IMR-90 (cell line): ENCODE results near the gene LSMEM2. TPM values are rescaled to one million over a fixed set of nuclear protein-coding genes. Genes with fewer than 3 reads are reported as not detected.

Experiments
- ATAC-seq: fragments of 200-7000 bp; cut with Tn5 transposase; 2 replicates; pipeline ENCODE4 v1.9.1; 2020; ENCODE audit warnings: low read depth, mild to moderate bottlenecking, moderate library complexity
- BruUV-seq: library from RNA; stranded (reverse); fragments of 400-500 nt; replicated peaks from 2 replicates; lab custom pipeline; 2021; lab: Mats Ljungman, UMichigan
- CTCF ChIA-PET: fragments of 300-600 bp; formaldehyde crosslinking; extraction: SDS; loops from one replicate; lab custom pipeline; 2021; ENCODE audit warnings: antibody characterized with exemption; lab: Yijun Ruan, JAX
- POLR2A ChIA-PET: fragments of 300-600 bp; sonication (Branson Sonifier 250); formaldehyde crosslinking; loops from one replicate; lab custom pipeline; 2022; ENCODE audit warnings: antibody characterized with exemption; ENCODE audit not compliant: unreplicated experiment; lab: Charles Lee
- DNase-seq: peaks from one replicate; pipeline ENCODE4 v3.0.0; 2013
- H2AFZ ChIP-seq: replicated peaks from 2 replicates; pipeline ENCODE3; 2013; ENCODE audit warnings: low read length, mild to moderate bottlenecking; ENCODE audit not compliant: poor library complexity
- H2AK5ac ChIP-seq: 2 replicates; pipeline ENCODE4 v1.6.1; 2013; ENCODE audit warnings: low read depth, low read length, inconsistent platforms
- H2AK9ac ChIP-seq: replicated peaks from 2 replicates; pipeline ENCODE3; 2013; ENCODE audit warnings: mild to moderate bottlenecking, low read depth, low read length, moderate library complexity; ENCODE audit not compliant: poor library complexity
- H2BK120ac ChIP-seq: 2 replicates; pipeline ENCODE4 v1.6.1; 2013; ENCODE audit warnings: low read depth, low read length, inconsistent platforms
- H2BK15ac ChIP-seq: 3 replicates; pipeline ENCODE4 v1.6.1; 2013; ENCODE audit warnings: low read depth, low read length, inconsistent platforms
- H2BK20ac ChIP-seq: 2 replicates; pipeline ENCODE4 v1.6.1; 2013; ENCODE audit warnings: low read depth, mild to moderate bottlenecking, inconsistent platforms, low read length, moderate library complexity
- H2BK5ac ChIP-seq: 2 replicates; pipeline ENCODE4 v1.6.1; 2013; ENCODE audit warnings: mild to moderate bottlenecking, low read depth, low read length, inconsistent platforms; ENCODE audit not compliant: poor library complexity, severe bottlenecking
- H3K14ac ChIP-seq: replicated peaks from 2 replicates; pipeline ENCODE4 v1.6.1; 2013; ENCODE audit warnings: low read depth, low read length, inconsistent platforms
- H3K18ac ChIP-seq: 2 replicates; pipeline ENCODE4 v1.6.1; 2013; ENCODE audit warnings: low read depth, low read length, control low read depth
- H3K23ac ChIP-seq: 2 replicates; pipeline ENCODE4 v1.6.1; 2013; ENCODE audit warnings: low read depth, low read length, inconsistent platforms
- H3K27ac ChIP-seq: 2 replicates; pipeline ENCODE4 v1.5.1; 2013; ENCODE audit warnings: mild to moderate bottlenecking, control low read depth, low read length; ENCODE audit not compliant: insufficient read depth
- H3K27me3 ChIP-seq: 2 replicates; pipeline ENCODE4 v1.6.1; 2013; ENCODE audit warnings: low read length; ENCODE audit not compliant: control insufficient read depth, insufficient read depth
- H3K36me3 ChIP-seq: 2 replicates; pipeline ENCODE4 v1.6.1; 2013; ENCODE audit warnings: low read length, mixed read lengths; ENCODE audit not compliant: control insufficient read depth, insufficient read depth
- H3K4ac ChIP-seq: 2 replicates; pipeline ENCODE4 v1.6.1; 2013; ENCODE audit warnings: low read depth, low read length, inconsistent platforms
- H3K4me1 ChIP-seq: 2 replicates; pipeline ENCODE4 v1.6.1; 2013; ENCODE audit warnings: low read length, mixed read lengths; ENCODE audit not compliant: control insufficient read depth, insufficient read depth
- H3K4me2 ChIP-seq: 2 replicates; pipeline ENCODE4 v1.6.1; 2013; ENCODE audit warnings: low read depth, mild to moderate bottlenecking, control low read depth, low read length, moderate library complexity
- H3K4me3 ChIP-seq: 2 replicates; pipeline ENCODE4 v1.5.1; 2013; ENCODE audit warnings: low read depth, mild to moderate bottlenecking, control low read depth, low read length, moderate library complexity; ENCODE audit not compliant: insufficient read depth
- H3K56ac ChIP-seq: 2 replicates; pipeline ENCODE4 v1.6.1; 2013; ENCODE audit warnings: low read length, inconsistent platforms; ENCODE audit not compliant: insufficient read depth; ENCODE audit errors: extremely low read depth
- H3K79me1 ChIP-seq, 2 experiments: 2 replicates each; pipeline ENCODE4 v1.6.1; 2013; ENCODE audit warnings: low read length in 2 of 2, inconsistent platforms in 1 of 2, low read depth in 1 of 2
- H3K9ac ChIP-seq: 2 replicates; pipeline ENCODE4 v1.6.1; 2013; ENCODE audit warnings: low read depth, low read length, control low read depth
- H3K9me1 ChIP-seq: 2 replicates; pipeline ENCODE4 v1.6.1; 2013; ENCODE audit warnings: low read length, inconsistent platforms; ENCODE audit not compliant: insufficient read depth
- H3K9me3 ChIP-seq: 2 replicates; pipeline ENCODE4 v1.6.1; 2013; ENCODE audit warnings: low read length; ENCODE audit not compliant: control insufficient read depth, insufficient read depth
- H4K20me1 ChIP-seq: 2 replicates; pipeline ENCODE4 v1.6.1; 2013; ENCODE audit warnings: low read length, inconsistent platforms; ENCODE audit not compliant: insufficient read depth
- H4K5ac ChIP-seq: 2 replicates; pipeline ENCODE4 v1.6.1; 2013; ENCODE audit warnings: mild to moderate bottlenecking, low read depth, low read length, control low read depth
- H4K8ac ChIP-seq, 2 experiments: 2 replicates each; pipeline ENCODE4 v1.6.1; 2013; ENCODE audit warnings: low read depth in 2 of 2, low read length in 2 of 2, control low read depth in 1 of 2, inconsistent platforms in 1 of 2
- H4K91ac ChIP-seq: 2 replicates; pipeline ENCODE4 v1.6.1; 2013; ENCODE audit warnings: low read depth, low read length, inconsistent platforms; ENCODE audit not compliant: insufficient read depth
- BHLHE40 ChIP-seq: fragments of 150-350 bp; IDR thresholded peaks from 2 replicates; pipeline ENCODE4 v1.6.1; 2016; ENCODE audit warnings: mild to moderate bottlenecking, low read depth, low read length
- CHD1 ChIP-seq: IDR thresholded peaks from 2 replicates; pipeline ENCODE4 v1.6.1; 2012; ENCODE audit warnings: low read depth, low read length, improper control_type of control experiment
- CTCF ChIP-seq: conservative IDR thresholded peaks from 2 replicates; pipeline ENCODE4 v1.5.1; 2012; ENCODE audit warnings: mild to moderate bottlenecking, low read depth, low read length, improper control_type of control experiment
- MAZ ChIP-seq: IDR thresholded peaks from 2 replicates; pipeline ENCODE4 v1.6.1; 2012; ENCODE audit warnings: low read depth, mild to moderate bottlenecking, low read length, improper control_type of control experiment, moderate library complexity, borderline replicate concordance
- MXI1 ChIP-seq: IDR thresholded peaks from 2 replicates; pipeline ENCODE4 v1.6.1; 2012; ENCODE audit warnings: low read depth, mild to moderate bottlenecking, low read length, moderate library complexity, borderline replicate concordance
- POLR2A ChIP-seq: IDR thresholded peaks from 2 replicates; pipeline ENCODE4 v1.6.1; 2012; ENCODE audit warnings: mild to moderate bottlenecking, low read depth, low read length
- RAD21 ChIP-seq: IDR thresholded peaks from 2 replicates; pipeline ENCODE4 v1.6.1; 2012; ENCODE audit warnings: low read length, improper control_type of control experiment
- WGBS, 2 experiments: methylation state at CpG; one replicate each; pipeline versions ENCODE4 v1.1.5 to v1.1.7; 2013; ENCODE audit warnings: missing lambda C conversion rate in 2 of 2; ENCODE audit not compliant: insufficient read length in 1 of 2; ENCODE audit errors: extremely low coverage in 2 of 2; 5-methylcytosine and 5-hydroxymethylcytosine counted together
- dilution Hi-C: fragments of 300-500 bp; cut with HindIII; formaldehyde crosslinking; loops from one replicate; pipeline ENCODE4 v1.14.3; 2018; ENCODE audit warnings: low sequenced_read_pairs; ENCODE audit not compliant: unreplicated experiment
- in situ Hi-C: fragments of 300-500 bp; cut with MboI; formaldehyde crosslinking; loops from 3 replicates; pipeline ENCODE4 v1.14.3; 2019; ENCODE audit warnings: low sequenced_read_pairs, inconsistent platforms, mixed read lengths
- intact Hi-C: fragments of 100-400 bp; cut with micrococcal nuclease; formaldehyde crosslinking; loops from 2 replicates; pipeline ENCODE4 v1.10.0; 2022
- polyA plus RNA-seq, 3 experiments: library from polyadenylated mRNA; depleted of rRNA; stranded (reverse); fragments of >200 nt; gene quantifications; 2 replicates each; pipeline ENCODE4 v1.2.3, GENCODE V29; 2012; ENCODE audit warnings: low replicate concordance in 1 of 3
- total RNA-seq: library from RNA; depleted of rRNA; stranded (reverse); fragments of >200 nt; gene quantifications from 2 replicates; pipeline ENCODE4 v1.2.3, GENCODE V29; 2012

LSMEM2 gene
- total and polyA plus RNA-seq, 2 of the 4 experiments (the other 2 are of a cell fraction) = under 0.01 TPM; not detected in 1

GRCh38 chr3:50297896-50298725 lies 19.2 kb downstream of the LSMEM2 start:
- DNase-seq (no peak), ATAC-seq (no peak)
- Histone ChIP-seq H3K9me1 (peaks cover 17% of the 10 kb centered on the region), H3K23ac (no peak overlapping the region), H2AK9ac (peak overlapping the region; percentile 15), H3K4me2 (peak overlapping the region; percentile 88), H4K20me1 (no peaks in the 10 kb centered on the region), H3K9ac (peak overlapping the region; percentile 83), H3K79me1 (peaks cover 13 to 28% of the 10 kb centered on the region in 2 experiments; a peak in 3 of 4 replicates), H4K8ac (peak overlapping the region; percentile 76 to 88; a peak in 2 of 4 replicates), H2AK5ac (peak overlapping the region; percentile 76), H4K5ac (peak overlapping the region; percentile 4; the same call in 1 of the 2 replicates), H2BK15ac (no peak overlapping the region), H2AFZ (peak overlapping the region; percentile 93), H4K91ac (peak overlapping the region; percentile 29), H3K56ac (no peak overlapping the region), H3K18ac (no peak overlapping the region), H3K14ac (peak overlapping the region; percentile 56), H3K4me3 (peak overlapping the region; percentile 85), H2BK20ac (no peak overlapping the region), H3K27ac (peak overlapping the region; percentile 16; the same call in 1 of the 2 replicates), H3K27me3 (no peaks in the 10 kb centered on the region), H2BK5ac (no peak overlapping the region), H2BK120ac (no peak overlapping the region), H3K4ac (peak overlapping the region; percentile 71), H3K36me3 (no peaks in the 10 kb centered on the region), H3K9me3 (no peaks in the 10 kb centered on the region), H3K4me1 (peaks cover 13% of the 10 kb centered on the region)
- ChIA-PET POLR2A (no interaction called here), CTCF (interaction anchor here (1.9 kb wide), 1 partner anchor 26 kb away, joined by 4 read pairs; no protein-coding TSS in a partner anchor)
- intact Hi-C loops (no loop called here), in situ Hi-C loops (no loop called here), dilution Hi-C loops (no loop called here)
- TF ChIP-seq CHD1 (no peak), MAZ (no peak), POLR2A (no peak), CTCF (peak; percentile 18; the same call in 1 of the 2 replicates), MXI1 (no peak), RAD21 (no peak), BHLHE40 (no peak)
- 60% methylated on average over 6 of the region's 9 CpGs; no CpG with 5 or more reads in 1 of the 2 experiments for WGBS, 2 experiments
- no TSS peak for BruUV-seq
